ENCODE data around the gene TRPV2.
"Not testable (repeated sequence)": the region's sequence is repeated elsewhere in the genome, so short reads cannot be mapped to it uniquely, and the experiment has no call there.

TRPV2 gene, protein sequence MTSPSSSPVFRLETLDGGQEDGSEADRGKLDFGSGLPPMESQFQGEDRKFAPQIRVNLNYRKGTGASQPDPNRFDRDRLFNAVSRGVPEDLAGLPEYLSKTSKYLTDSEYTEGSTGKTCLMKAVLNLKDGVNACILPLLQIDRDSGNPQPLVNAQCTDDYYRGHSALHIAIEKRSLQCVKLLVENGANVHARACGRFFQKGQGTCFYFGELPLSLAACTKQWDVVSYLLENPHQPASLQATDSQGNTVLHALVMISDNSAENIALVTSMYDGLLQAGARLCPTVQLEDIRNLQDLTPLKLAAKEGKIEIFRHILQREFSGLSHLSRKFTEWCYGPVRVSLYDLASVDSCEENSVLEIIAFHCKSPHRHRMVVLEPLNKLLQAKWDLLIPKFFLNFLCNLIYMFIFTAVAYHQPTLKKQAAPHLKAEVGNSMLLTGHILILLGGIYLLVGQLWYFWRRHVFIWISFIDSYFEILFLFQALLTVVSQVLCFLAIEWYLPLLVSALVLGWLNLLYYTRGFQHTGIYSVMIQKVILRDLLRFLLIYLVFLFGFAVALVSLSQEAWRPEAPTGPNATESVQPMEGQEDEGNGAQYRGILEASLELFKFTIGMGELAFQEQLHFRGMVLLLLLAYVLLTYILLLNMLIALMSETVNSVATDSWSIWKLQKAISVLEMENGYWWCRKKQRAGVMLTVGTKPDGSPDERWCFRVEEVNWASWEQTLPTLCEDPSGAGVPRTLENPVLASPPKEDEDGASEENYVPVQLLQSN

DNA sequence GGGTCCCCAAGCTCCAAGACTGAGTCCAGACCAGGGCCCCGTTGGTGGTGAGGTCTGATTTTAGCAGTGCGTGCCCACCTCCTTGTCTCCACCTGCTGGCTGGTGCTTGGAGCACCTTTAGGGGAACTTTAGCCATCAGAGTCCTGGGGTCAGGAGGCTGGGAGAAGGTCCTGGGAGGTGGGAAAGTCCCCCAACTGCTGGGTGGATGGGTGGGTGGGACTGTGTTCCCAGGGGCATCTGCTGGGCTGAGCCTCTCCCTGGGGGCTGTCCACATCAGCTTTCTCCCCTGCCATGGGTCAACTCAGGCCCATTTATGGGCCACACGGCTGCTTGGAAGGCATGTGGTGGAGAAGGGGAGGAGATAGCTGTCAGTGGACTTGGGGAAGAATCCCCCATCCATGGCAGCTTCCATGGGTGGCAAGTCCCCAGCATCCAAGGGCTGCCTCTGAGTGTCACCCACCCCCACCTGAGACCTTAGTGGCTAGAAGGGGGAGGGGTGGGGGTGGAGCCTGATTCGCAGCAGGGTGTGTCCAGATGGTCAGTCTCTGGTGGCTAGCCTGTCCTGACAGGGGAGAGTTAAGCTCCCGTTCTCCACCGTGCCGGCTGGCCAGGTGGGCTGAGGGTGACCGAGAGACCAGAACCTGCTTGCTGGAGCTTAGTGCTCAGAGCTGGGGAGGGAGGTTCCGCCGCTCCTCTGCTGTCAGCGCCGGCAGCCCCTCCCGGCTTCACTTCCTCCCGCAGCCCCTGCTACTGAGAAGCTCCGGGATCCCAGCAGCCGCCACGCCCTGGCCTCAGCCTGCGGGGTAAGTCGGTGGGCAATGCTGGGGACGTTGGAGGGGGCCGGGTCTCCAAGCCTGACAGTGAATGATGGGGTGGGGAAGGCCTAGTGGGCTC lies at the start of gene TRPV2:
TSS of gene TRPV2 (plus strand) at position 541 of the 894 bp plus-strand sequence. CDS start 2,098 bp downstream, outside the sequence.
- DNase-seq (ENCODE audit: low read depth), result peak; percentile 39

DNA sequence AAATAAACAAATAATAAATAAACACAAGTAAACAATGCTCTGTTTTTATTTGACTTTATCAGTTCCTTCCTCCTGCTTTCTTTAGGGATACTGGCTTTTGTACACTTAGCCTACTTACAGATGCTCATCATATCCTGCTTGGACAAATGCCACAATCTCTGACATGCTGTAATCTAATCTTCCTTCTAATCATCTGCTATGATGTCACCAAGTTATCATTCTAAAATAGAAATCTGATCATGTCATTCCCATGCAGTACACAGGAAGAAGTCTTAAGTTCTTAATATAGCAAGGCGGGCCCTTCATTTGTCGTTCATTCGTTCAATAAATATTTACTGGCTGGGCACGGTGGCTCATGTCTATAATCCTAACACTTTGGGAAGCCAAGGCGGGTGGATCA lies 43.6 kb upstream of the TRPV2 start:
- no peak for DNase-seq (ENCODE audit: low read depth)

DNA sequence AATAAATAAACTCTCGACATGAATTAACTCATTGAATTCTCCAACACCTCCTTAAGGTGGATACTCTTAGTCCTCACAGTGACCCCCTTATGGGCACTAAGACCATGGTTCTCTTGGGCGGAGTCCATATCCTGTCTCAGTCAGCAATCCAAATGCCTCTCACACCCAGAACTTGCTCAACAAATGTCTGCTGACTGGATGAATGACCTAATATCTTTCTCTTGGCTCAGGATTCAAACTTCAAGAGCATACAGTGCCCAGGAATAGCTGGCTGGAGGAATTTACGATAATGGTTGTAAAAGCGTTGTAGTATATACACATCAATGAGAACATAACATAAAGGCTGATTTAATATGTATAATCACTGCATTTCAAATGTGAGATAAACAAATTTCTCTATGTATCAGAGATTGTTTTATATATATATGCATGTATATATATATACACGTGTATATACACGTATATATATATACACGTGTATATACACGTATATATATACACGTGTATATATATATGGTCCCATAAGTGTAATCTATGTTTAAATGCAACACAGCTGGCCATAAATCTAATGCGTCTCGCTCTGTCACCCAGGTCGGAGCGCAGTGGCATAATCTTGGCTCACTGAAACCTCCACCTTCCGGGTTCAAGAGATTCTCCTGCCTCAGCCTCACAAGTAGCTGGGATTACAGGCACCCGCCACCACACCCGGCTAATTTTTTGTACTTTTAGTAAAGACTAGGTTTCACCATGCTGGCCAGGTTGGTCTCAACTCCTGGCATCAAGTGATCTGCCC lies 41.0 kb upstream of the TRPV2 start:
- DNase-seq (ENCODE audit: low read depth), result no peak

DNA sequence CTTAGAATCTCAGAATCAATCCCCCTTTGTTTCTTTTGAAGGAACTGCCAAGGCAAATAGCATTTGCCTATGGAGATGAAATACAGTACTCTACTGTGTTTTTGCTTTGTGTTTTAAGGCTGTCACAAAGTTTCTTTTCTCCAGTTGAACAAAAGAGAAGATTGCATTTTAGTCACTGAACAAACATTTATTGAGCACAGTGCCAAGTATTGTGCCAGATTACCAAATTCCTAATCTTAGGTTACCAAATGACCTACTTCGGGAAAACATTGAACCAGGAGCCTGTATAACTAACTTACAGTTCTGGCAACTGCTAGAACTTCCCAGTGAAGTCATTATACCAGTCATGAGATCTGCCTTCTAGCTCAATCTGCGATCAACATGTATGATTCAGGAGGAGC lies 37.4 kb upstream of the TRPV2 start:
- no peak for DNase-seq (ENCODE audit: low read depth)

DNA sequence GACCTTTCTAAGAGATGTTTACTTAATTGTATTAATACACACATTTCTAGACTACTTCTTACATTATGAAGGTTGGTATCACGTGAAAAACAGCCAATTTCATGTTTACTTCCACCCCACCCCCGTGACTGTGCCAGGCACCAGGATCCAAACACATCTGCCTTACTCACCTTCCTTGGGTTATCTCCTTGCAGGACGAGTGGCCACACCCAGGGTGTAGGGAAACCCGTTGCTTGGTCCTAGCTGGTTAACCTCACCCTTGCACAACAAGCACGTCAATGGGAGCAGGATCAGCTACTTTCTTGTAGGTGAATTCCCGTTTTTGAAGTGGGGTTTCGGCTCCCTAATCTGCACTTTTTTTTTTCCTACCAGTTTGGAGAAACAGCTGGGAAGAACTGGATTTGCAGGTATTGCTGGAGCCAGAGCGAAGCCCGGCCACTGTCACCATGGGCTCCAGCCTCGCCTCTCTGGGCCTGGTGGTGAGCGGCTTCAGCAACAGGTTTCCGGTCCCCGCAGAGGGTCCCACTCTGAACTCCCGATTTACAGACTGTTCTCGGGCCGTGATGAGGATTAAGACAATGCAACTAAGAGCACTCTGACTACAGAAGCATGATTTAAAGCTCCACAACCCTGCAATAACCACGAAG lies 36.6 kb upstream of the TRPV2 start:
- no peak for DNase-seq (ENCODE audit: low read depth)

DNA sequence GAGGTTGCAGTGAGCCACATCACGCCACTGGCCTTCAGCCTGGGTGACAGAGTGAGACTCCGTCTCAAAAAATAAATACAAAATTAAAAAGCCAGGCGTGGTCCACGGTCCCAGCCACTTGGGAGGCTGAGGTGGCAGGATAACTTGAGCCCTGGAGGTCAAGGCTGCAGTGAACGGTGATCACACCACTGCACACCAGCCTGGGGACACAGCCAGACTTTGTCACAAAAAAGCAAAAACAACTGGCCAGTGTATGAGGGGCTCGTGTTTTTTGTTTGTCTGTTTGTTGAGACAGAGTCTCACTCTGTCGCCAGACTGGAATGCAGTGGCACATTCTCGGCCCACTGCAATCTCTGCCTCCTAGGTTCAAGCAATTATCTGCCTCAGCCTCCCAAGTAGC lies 35.7 kb upstream of the TRPV2 start:
- DNase-seq (ENCODE audit: low read depth), result no peak

DNA sequence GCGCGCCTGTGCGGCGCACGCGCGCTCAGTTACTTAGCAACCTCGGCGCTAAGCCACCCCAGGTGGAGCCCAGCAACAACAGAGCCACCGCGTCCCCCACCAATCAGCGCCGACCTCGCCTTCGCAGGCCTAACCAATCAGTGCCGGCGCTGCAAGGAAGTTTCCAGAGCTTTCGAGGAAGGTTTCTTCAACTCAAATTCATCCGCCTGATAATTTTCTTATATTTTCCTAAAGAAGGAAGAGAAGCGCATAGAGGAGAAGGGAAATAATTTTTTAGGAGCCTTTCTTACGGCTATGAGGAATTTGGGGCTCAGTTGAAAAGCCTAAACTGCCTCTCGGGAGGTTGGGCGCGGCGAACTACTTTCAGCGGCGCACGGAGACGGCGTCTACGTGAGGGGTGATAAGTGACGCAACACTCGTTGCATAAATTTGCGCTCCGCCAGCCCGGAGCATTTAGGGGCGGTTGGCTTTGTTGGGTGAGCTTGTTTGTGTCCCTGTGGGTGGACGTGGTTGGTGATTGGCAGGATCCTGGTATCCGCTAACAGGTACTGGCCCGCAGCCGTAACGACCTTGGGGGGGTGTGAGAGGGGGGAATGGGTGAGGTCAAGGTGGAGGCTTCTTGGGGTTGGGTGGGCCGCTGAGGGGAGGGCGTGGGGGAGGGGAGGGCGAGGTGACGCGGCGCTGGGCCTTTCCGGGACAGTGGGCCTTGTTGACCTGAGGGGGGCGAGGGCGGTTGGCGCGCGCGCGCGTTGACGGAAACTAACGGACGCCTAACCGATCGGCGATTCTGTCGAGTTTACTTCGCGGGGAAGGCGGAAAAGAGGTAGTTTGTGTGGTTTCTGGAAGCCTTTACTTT lies 34.5 kb upstream of the TRPV2 start, which contains the start of gene UBB:
TSS of gene UBB (plus strand) at position 452 of the 856 bp plus-strand sequence. CDS start 817 bp downstream, outside the sequence.
- DNase-seq (ENCODE audit: low read depth), result peak; percentile 90

DNA sequence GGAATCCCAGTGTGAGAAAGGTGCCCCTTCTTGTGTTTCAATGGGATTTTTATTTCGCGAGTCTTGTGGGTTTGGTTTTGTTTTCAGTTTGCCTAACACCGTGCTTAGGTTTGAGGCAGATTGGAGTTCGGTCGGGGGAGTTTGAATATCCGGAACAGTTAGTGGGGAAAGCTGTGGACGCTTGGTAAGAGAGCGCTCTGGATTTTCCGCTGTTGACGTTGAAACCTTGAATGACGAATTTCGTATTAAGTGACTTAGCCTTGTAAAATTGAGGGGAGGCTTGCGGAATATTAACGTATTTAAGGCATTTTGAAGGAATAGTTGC lies 33.9 kb upstream of the TRPV2 start:
- no peak for DNase-seq (ENCODE audit: low read depth)

DNA sequence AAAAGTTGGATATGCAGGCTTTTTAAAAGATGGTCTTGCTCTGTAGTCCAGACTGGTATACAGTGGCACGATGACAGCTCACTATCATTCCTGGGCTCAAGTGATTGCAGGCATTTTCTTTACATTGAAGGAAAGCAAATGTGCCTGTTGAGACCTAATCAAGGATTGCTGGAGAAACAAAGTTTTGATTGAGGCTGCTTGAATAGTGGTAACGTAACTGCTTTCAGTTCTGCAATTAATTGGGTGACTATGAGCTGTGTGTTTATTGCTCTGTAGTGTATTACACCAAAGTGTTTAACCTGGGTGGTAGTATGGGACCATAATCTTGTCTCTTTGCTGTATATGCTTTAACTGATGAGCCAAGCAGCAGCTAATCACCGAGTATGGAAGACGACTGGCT lies 32.2 kb upstream of the TRPV2 start:
- DNase-seq (ENCODE audit: low read depth), result no peak

DNA sequence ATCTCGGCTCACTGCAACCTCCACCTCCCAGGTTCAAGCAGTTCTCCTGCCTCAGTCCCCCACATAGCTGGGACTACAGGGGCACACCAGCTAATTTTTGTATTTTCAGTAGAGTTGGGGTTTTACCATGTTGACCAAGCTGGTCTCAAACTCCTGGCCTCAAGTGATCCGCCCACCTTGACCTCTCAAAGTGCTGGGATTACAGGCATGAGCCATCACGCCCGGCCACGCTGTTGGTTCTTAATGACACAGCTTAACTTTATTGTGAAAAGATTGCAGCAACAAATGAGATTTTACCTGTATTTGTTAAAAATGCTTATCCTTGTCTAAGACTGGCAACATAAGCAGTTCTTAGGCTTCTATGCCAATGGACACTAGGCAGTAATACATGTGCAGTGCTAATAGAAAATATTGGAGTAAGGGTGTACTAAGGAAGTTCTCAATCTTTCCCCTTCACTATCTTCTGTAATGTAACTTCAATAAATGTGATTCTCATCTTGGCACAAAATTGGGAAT lies 31.5 kb upstream of the TRPV2 start:
- no peak for DNase-seq (ENCODE audit: low read depth)

DNA sequence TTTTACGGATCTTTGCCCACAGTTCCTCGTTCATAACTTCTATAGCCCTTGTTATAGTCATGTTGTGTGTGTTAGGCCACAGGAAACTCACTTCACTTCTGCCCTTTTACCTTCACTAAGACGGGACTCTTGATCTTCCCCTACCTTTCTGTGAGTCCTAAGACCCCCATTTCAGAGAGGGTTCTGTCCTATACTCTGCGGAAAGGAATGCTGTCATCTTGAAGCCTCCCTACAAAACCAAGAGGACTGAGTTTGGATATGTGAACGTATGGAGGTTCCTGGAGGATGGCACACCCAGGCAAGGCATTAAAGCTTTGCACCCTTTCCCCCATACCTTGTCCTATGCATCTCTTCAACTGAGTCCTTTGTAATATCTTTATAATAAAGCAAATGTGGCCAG lies 30.8 kb upstream of the TRPV2 start:
- DNase-seq (ENCODE audit: low read depth), result no peak

DNA sequence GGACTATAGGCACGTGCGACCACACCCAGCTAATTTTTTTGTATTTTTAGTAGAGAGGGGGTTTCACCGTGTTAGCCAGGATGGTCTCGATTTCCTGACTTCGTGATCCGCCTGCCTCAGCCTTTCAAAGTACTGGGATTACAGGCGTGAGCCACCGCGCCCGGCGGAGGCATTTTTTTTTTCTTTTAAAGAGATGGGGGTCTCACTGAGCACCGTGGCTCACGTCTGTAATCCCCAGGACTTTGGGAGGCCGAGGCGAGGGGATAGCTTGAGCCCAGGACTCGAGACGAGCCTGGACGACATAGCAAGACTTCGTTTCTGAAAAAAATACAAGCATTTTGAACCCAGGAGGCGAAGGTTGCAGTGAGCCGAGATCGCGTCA lies 29.3 kb upstream of the TRPV2 start:
- not testable (repeated sequence) for DNase-seq (ENCODE audit: low read depth)

DNA sequence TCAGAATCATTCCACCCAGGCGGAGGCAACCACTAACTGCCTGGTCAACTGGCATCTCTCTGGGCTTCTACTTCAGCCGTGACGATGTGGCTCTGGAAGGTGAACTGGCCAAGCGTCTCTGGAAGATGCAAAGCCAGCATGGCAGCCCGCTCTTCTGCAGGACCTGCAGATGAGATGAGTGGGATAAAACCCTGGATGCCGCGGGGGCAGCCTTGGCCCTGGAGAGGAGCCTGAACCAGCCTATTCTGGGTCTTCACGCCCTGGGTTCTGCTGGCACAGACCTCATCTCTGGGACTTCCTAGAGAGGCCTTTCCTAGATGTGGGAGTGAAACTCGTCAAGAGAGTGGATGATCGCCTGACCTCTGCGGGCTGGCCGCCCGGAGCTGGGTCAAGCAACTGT lies 23.9 kb upstream of the TRPV2 start:
- DNase-seq (ENCODE audit: low read depth), result no peak

DNA sequence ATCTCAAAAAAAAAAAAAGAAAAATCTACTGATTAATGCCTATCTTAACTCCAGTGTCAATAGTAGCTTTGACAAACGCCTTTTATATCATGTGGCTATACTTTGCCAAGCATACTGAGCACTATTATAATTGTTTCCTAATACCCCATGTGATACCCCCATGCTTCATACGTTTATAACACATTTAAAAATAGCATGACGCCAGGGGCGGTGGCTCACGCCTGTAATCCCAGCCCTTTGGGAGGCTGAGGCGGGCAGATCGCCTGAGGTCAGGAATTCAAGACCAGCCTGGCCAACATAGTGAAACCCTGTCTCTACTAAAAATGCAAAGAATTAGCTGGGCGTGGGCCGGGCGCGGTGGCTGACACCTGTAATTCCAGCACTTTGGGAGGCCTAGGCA lies 22.9 kb upstream of the TRPV2 start:
- not testable (repeated sequence) for DNase-seq (ENCODE audit: low read depth)

DNA sequence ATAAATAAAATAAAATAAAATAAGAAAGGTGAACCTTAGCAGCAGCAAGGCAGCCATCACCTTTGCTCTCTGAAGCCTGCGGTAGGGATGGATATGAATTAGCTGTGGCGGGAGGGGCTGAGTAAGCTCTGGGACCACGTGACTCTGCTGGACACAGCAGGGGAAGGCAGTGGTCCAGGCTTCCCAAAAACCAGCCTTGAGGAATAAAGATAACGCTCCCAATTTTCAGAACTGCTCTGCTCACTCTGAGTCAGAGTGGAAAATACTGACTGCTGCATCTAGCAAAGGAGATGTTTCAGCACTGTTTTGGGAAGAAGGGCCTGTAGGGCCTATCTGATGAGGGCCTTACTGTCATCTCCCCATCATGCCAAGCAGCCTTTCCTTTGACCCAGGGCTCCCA lies 19.5 kb upstream of the TRPV2 start:
- not testable (repeated sequence) for DNase-seq (ENCODE audit: low read depth)

DNA sequence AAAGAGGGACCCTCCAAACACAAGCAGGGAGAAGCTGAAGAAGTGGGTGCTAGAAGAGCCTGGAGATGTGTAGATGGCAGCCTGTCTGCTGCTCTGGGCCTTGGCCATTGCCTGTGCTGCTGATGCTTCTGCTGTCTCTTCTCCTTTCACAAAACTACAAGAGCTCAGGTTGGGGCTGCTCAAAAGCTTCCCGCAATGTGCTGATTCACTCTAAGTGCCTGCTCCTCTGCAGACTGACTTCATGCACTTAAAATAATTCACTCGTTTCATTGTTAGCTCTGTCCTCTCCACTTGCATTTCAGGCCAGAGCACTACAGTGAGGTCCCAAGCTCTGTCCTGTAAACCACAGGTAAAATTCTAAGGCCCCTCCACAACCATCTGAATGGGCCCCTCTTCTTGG lies 18.7 kb upstream of the TRPV2 start:
- not testable (repeated sequence) for DNase-seq (ENCODE audit: low read depth)

DNA sequence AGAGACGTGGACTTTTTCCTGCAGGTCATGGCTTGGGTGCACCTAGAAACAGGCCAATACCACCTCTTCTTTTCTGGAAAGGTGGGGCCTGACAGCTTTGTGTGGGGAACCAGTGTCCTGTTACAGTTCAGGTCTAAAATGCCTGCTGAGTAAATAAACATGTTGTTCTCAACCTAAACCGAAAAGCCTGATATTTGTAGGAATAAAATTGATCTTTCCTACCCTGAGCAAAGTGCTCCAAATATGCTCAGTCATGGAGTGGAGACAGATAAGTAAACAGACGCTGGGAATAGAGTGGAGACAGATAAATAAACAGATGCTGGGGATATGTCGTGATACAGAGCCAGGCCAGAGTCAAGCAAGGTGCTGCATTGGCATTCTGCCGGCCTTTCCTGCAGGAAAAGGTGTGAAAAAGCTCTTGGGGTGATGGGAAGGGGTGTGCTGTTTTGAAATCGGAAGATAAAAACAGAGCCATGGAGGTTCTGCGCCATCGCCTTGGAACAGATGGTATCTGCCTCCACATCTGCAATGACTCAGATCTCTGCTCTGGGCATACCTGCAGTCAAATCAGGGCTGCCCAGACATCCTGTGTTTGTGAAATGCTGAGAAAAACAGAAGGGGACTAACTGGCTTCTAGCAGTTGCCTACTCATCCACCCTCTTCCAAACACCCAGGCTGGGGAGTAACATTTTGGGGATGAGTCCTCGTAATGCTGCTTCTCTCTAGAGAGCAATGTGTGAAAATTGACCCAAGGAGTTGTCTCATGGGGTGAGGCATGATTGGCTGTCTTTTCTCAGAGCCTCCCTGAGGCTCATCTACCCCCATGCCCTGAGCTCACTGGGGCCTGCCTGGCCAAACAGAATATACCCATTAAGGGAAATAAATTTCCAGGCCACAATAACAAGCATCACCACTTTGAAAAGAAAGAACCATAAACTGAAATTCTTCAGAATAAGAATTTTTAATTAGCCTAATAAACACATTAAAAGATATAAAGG lies 16.8 kb upstream of the TRPV2 start:
- no peak for DNase-seq (ENCODE audit: low read depth)

DNA sequence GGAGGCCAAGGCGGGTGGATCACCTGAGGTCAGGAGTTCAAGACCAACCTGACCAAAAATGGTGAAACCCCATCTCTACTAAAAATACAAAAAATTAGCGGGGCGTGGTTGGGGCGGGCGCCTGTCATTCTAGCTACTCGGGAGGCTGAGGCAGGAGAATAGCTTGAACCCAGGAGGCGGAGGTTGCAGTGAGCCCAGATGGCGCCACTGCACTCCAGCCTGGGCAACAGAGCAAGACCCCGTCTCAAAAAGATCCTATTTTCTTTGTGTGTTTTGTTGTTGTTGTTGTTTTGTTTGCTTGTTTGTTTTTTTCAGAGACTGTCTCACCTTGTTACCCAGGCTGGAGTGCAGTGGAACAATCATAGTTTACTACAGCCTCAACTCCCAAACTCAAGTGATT lies 11.5 kb upstream of the TRPV2 start:
- not testable (repeated sequence) for DNase-seq (ENCODE audit: low read depth)

Data from activated T-cell treated with anti-CD3 and anti-CD28 coated beads for 48 hours (primary cell).